ENCODE results near the gene MYO5C.
A peak's percentile ranks its signal among the peaks of the same experiment; 100 is the strongest.

Gene MYO5C

GRCh38 chr15:52295421-52296001, at the start of gene MYO5C:
MYO5C (minus strand) TSS chr15:52295804; CDS start chr15:52295636, 168 bp downstream.
- DNase-seq = no peak

GRCh38 chr15:52344592-52344991, 49.0 kb upstream of the MYO5C start:
- DNase-seq = no peak

- DNase-seq = no peak
These were observed 48.2 kb upstream of the MYO5C start for GRCh38 chr15:52343831-52344230.

- no peak for DNase-seq
These were observed 44.5 kb upstream of the MYO5C start for GRCh38 chr15:52340093-52340492.

GRCh38 chr15:52338891-52339290, 43.3 kb upstream of the MYO5C start:
- DNase-seq = no peak

DNA sequence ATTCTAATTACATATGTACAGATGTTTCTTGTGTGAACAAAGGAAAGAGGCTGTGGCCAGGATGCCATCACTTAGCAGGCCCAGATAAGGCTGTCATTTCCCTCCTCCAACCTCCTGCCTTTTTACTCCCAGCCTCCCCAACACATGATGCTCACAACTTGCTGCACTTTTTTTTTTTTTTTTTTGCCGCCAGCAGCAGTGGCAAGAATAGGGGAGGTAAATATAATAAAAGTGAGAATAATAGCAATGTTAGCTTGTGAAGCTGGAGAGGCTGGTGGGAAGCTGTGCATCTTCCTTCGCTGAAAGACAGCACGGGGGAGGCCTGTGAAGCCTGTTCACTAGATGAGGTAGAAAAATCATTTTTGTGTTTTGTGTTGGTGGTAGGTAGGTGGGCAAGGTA, 42.5 kb upstream of the MYO5C start:
- DNase-seq = no peak

GRCh38 chr15:52337198-52337853, 41.7 kb upstream of the MYO5C start:
- no peak for DNase-seq

DNA sequence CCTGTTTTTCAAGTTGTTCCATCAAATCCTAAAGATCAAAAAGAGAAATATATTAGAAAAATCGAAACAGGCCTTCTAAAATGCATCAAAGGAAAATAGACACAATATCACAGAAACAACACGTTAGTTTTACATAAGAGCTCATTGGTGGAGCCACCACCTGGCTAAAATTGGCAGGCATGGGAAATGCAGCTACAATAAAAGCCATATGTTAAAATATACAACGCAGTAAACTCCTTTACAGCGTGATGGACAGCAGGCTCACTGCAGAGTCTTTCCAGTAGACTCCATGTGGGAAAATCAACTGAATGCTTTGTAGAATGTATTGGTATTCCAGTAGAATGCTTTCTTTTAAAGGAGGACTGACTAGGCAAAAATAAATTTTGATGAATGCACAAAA, 40.9 kb upstream of the MYO5C start:
- peak; percentile 16 for DNase-seq

DNA sequence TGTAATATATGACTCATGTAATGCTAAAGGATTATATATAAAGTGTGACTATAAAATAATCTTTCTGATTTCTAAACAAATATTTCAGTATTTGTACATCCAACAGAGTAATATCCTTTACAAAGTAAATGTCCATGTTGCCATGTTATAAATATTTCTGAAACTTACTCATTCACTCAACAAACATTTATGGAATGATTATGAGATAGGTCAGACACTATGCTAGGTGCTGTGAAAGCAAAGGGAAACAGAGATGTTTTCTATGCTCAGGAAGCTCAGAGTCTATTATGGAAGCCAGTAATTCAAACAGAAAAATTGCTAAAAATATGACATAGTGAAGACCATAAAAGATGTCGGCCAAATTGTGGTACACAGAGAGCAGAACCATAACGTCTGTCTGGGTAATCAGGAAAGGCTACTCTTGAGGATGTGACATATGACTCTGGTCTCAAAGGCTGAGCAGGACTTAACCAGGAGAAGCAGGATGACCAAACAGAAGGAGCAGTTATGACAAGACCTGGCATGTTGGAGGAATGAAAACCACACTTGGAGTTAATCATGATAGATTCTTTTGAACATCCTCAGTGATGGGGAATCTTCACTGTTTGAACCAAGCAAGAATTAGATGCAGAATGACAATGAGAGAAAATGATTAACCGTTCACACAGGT, 39.0 kb upstream of the MYO5C start:
- no peak for DNase-seq

- DNase-seq = peak; percentile 69
These were observed 36.1 kb upstream of the MYO5C start for GRCh38 chr15:52331490-52332240.

DNA sequence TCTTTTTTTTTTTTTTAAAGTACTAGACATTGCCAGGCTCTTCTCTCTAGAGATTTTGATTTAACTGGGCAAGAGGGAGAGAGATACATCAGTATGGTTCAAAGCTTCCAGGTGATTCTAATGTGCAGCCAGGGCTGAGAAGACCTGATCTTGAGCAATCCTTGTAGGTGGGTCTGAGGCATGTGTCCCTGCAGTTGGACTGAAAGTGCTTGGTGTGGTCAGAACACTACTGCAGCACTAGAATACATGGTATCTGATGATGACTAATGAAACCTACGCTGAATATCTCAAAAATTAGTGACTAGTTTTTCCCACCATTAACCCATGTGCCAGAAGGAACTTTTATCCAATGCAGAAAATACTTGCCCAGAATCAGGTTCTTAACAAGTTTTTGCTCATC, 34.4 kb upstream of the MYO5C start:
- DNase-seq = no peak

GRCh38 chr15:52329150-52329549, 33.5 kb upstream of the MYO5C start:
- DNase-seq = no peak

- no peak for DNase-seq
These were observed 33.1 kb upstream of the MYO5C start for GRCh38 chr15:52328680-52329079.

- no peak for DNase-seq
These were observed 31.2 kb upstream of the MYO5C start for GRCh38 chr15:52326756-52327155.

- DNase-seq = no peak
These were observed 28.5 kb upstream of the MYO5C start for GRCh38 chr15:52324109-52324508.

DNA sequence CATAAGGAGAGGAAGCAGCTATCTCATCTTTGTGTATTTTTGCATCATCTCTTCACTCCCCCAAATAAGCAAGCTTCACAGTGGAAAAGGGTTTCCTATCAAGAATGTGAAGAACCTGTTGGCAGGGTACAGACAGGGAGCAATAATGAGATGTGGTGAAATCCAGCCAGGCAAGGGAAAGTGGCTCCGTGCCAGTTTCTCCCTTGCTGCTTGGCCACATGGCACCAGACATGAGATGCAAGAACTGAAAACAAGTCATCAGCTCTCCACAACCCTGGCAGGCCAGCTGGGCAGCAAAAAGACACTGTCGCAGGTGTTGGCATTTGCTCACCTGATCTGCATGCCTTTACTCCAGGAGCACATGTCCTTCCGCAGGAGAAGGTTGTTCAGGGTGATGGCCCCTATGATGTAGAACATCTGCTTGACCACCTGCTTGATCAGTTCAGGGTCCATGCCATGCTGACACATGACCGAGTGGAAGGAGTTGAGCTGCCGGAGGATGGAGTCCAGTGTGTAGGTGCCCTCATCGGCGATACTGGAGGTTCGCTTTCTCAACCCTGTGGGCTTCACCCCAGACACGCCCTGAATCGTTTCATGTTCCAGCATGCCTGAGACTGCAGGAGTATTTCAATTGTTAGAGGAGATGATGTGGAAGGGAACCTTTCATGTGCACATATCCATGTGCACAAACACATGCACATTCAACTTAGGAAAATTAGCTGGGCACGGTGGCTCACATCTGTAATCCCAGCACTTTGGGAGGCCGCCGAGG, 23.3 kb upstream of the MYO5C start:
- no peak for DNase-seq

GRCh38 chr15:52317688-52318087, 22.1 kb upstream of the MYO5C start:
- DNase-seq = no peak

- DNase-seq = no peak
These were observed 21.4 kb upstream of the MYO5C start for GRCh38 chr15:52317022-52317421.

DNA sequence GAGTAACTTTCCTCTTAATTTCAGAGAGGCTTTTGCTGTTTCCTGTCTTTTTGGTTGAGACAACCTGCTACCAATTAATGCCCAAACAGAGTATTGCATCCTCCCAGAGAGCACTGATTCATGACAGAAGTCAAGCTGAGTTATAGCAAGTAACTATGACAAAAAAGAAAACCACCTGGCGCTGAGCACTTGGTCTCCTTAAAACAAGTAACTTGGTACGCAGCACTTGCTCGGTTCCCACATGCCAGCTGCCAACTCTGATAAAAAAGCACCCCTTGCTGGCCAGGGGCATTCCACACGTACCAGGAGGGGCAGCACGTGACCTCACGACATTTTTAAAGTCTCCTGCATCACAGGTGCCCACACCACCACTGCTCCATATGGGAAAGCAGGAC, 13.5 kb upstream of the MYO5C start:
- no peak for DNase-seq

- no peak for DNase-seq
These were observed 13.0 kb upstream of the MYO5C start for GRCh38 chr15:52308446-52309153.

DNA sequence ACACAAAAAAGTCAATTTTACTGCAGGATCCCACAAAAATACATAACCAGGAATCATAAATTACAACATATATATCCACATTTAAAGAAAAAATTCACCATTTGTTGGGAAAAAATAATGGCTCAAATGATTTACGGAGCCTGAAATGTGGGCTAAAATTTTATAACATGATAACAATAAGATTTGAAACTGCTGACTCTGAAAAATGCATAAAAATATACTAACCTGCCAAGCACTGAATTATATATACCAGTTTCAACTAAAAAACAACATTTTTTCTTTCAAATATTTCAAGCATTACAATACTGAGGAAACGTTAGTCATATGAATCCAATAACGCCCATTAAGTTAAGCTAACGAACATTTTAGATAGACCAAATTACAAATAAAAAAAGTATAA, 12.2 kb upstream of the MYO5C start:
- DNase-seq = no peak

GRCh38 chr15:52306270-52306669, 10.7 kb upstream of the MYO5C start:
- no peak for DNase-seq

All from OCI-M1 (cell line).